HUES48 (cell line): Measurements from ENCODE around the gene SAMD4A.
"Not testable (repeated sequence)": the region's sequence is repeated elsewhere in the genome, so short reads cannot be mapped to it uniquely, and the experiment has no call there.

ENCODE experiments used
- H3K27ac ChIP-seq: one replicate; pipeline ENCODE4 v1.7.0; 2013; ENCODE audit warnings: low read depth, low read length, inconsistent platforms
- H3K27me3 ChIP-seq: 2 replicates; pipeline ENCODE4 v1.6.1; 2013; ENCODE audit warnings: mild to moderate bottlenecking, low read length; ENCODE audit not compliant: control insufficient read depth, insufficient read depth
- H3K36me3 ChIP-seq: 2 replicates; pipeline ENCODE4 v1.6.1; 2013; ENCODE audit warnings: low read length; ENCODE audit not compliant: control insufficient read depth, insufficient read depth
- H3K4me1 ChIP-seq: 2 replicates; pipeline ENCODE4 v1.6.1; 2013; ENCODE audit warnings: mild to moderate bottlenecking, low read length; ENCODE audit not compliant: control insufficient read depth, insufficient read depth
- H3K4me3 ChIP-seq: 2 replicates; pipeline ENCODE4 v1.5.1; 2013; ENCODE audit warnings: mild to moderate bottlenecking, low read depth, low read length
- H3K9ac ChIP-seq: 2 replicates; pipeline ENCODE4 v1.6.1; 2013; ENCODE audit warnings: mild to moderate bottlenecking, low read depth, low read length, moderate library complexity
- H3K9me3 ChIP-seq: 2 replicates; pipeline ENCODE4 v1.6.1; 2013; ENCODE audit warnings: low read length; ENCODE audit not compliant: control insufficient read depth, insufficient read depth

SAMD4A gene

GRCh38 chr14:54752611-54753010, 185.7 kb downstream of the SAMD4A start:
- H3K27me3 ChIP-seq, H3K9ac ChIP-seq, H3K4me1 ChIP-seq, H3K9me3 ChIP-seq, H3K4me3 ChIP-seq, H3K36me3 ChIP-seq, H3K27ac ChIP-seq: not testable (repeated sequence)

GRCh38 chr14:54753396-54753795, 186.5 kb downstream of the SAMD4A start:
- H3K4me3 ChIP-seq, H3K27me3 ChIP-seq, H3K9me3 ChIP-seq, H3K27ac ChIP-seq, H3K4me1 ChIP-seq, H3K36me3 ChIP-seq, H3K9ac ChIP-seq: not testable (repeated sequence)

GRCh38 chr14:54754116-54754622, 187.2 kb downstream of the SAMD4A start:
- H3K9ac ChIP-seq = no peak overlapping the region
- no peaks in the 10 kb centered on the region for H3K27me3 ChIP-seq
- no peaks in the 10 kb centered on the region for H3K4me1 ChIP-seq
- no peak overlapping the region for H3K27ac ChIP-seq
- no peaks in the 10 kb centered on the region for H3K9me3 ChIP-seq
- no peaks in the 10 kb centered on the region for H3K36me3 ChIP-seq
- no peak overlapping the region for H3K4me3 ChIP-seq

- no peak overlapping the region for H3K27ac ChIP-seq
- H3K9ac ChIP-seq = no peak overlapping the region
- H3K4me1 ChIP-seq = no peaks in the 10 kb centered on the region
- H3K4me3 ChIP-seq = no peak overlapping the region
- no peaks in the 10 kb centered on the region for H3K27me3 ChIP-seq
- no peaks in the 10 kb centered on the region for H3K9me3 ChIP-seq
- H3K36me3 ChIP-seq = no peaks in the 10 kb centered on the region
These were observed 187.9 kb downstream of the SAMD4A start for GRCh38 chr14:54754623-54755386.

- H3K4me3 ChIP-seq = no peak overlapping the region
- no peaks in the 10 kb centered on the region for H3K27me3 ChIP-seq
These were observed 189.9 kb downstream of the SAMD4A start for GRCh38 chr14:54756656-54757392.

GRCh38 chr14:54758041-54758440, 191.1 kb downstream of the SAMD4A start:
- no peak overlapping the region for H3K4me3 ChIP-seq
- H3K27ac ChIP-seq = no peak overlapping the region
- no peaks in the 10 kb centered on the region for H3K27me3 ChIP-seq
- H3K36me3 ChIP-seq = peaks cover 5% of the 10 kb centered on the region; the same call in 1 of the 2 replicates
- no peaks in the 10 kb centered on the region for H3K9me3 ChIP-seq
- no peaks in the 10 kb centered on the region for H3K4me1 ChIP-seq
- H3K9ac ChIP-seq = no peak overlapping the region

More at GRCh38 chr14:54756656-54757392, 189.9 kb downstream of the SAMD4A start:
- Histone ChIP-seq H3K36me3 (peaks cover 5% of the 10 kb centered on the region; the same call in 1 of the 2 replicates), H3K9ac (no peak overlapping the region), H3K9me3 (no peaks in the 10 kb centered on the region), H3K27ac (no peak overlapping the region), H3K4me1 (no peaks in the 10 kb centered on the region)

GRCh38 chr14:54759982-54760585, 193.2 kb downstream of the SAMD4A start:
- no peak overlapping the region for H3K4me3 ChIP-seq
- peaks cover 5% of the 10 kb centered on the region; the same call in 1 of the 2 replicates for H3K36me3 ChIP-seq
- H3K27me3 ChIP-seq = no peaks in the 10 kb centered on the region

GRCh38 chr14:54760866-54761575, 194.1 kb downstream of the SAMD4A start:
- Histone ChIP-seq H3K9ac (no peak overlapping the region), H3K9me3 (no peaks in the 10 kb centered on the region), H3K27me3 (no peaks in the 10 kb centered on the region), H3K4me3 (no peak overlapping the region), H3K36me3 (peaks cover 5% of the 10 kb centered on the region; the same call in 1 of the 2 replicates), H3K4me1 (no peaks in the 10 kb centered on the region), H3K27ac (no peak overlapping the region)

More at GRCh38 chr14:54759982-54760585, 193.2 kb downstream of the SAMD4A start:
- Histone ChIP-seq H3K4me1 (no peaks in the 10 kb centered on the region), H3K9ac (no peak overlapping the region), H3K27ac (no peak overlapping the region), H3K9me3 (no peaks in the 10 kb centered on the region)

- peaks cover 5% of the 10 kb centered on the region; the same call in 1 of the 2 replicates for H3K36me3 ChIP-seq
These were observed 194.9 kb downstream of the SAMD4A start for GRCh38 chr14:54761835-54762234.

GRCh38 chr14:54762296-54762695, 195.4 kb downstream of the SAMD4A start:
- Histone ChIP-seq H3K4me3 (no peak overlapping the region), H3K4me1 (no peaks in the 10 kb centered on the region), H3K27ac (no peak overlapping the region), H3K9ac (no peak overlapping the region), H3K36me3 (peaks cover 5% of the 10 kb centered on the region; the same call in 1 of the 2 replicates), H3K9me3 (no peaks in the 10 kb centered on the region), H3K27me3 (no peaks in the 10 kb centered on the region)

More at GRCh38 chr14:54761835-54762234, 194.9 kb downstream of the SAMD4A start:
- Histone ChIP-seq H3K9me3 (no peaks in the 10 kb centered on the region), H3K27me3 (no peaks in the 10 kb centered on the region), H3K27ac (no peak overlapping the region), H3K9ac (no peak overlapping the region), H3K4me1 (no peaks in the 10 kb centered on the region), H3K4me3 (no peak overlapping the region)
